Progenitor cell of endocrine pancreas (in vitro differentiated cells): ENCODE data around the gene CEP192. TPM values are rescaled to one million over a fixed set of nuclear protein-coding genes. Genes with fewer than 3 reads are reported as not detected.

Source experiments
- DNase-seq: peaks from one replicate; pipeline ENCODE4 v3.0.0; 2021; ENCODE audit warnings: low spot score; ENCODE audit not compliant: unreplicated experiment
- H3K27ac Mint-ChIP-seq: 2 replicates; pipeline ENCODE4 v1.8.0; 2021; ENCODE audit warnings: mild to moderate bottlenecking, moderate library complexity, mixed read lengths
- H3K27me3 Mint-ChIP-seq: 2 replicates; pipeline ENCODE4 v1.8.0; 2021; ENCODE audit warnings: mixed read lengths
- H3K36me3 Mint-ChIP-seq: 2 replicates; pipeline ENCODE4 v1.8.0; 2022; ENCODE audit warnings: mixed read lengths; ENCODE audit not compliant: insufficient read depth
- H3K4me1 Mint-ChIP-seq: 2 replicates; pipeline ENCODE4 v1.8.0; 2021; ENCODE audit warnings: low read depth, mixed read lengths
- H3K4me3 Mint-ChIP-seq: 2 replicates; pipeline ENCODE4 v1.8.0; 2021; ENCODE audit warnings: low read depth, mild to moderate bottlenecking, moderate library complexity, mixed read lengths
- H3K9me3 Mint-ChIP-seq: 2 replicates; pipeline ENCODE4 v1.8.0; 2021; ENCODE audit warnings: low read depth, mixed read lengths
- CTCF ChIP-seq: fragments of 200-600 bp; sonication (generic); IDR thresholded peaks from one replicate; pipeline ENCODE4 v1.5.0; 2021; ENCODE audit warnings: antibody characterized with exemption, mild to moderate bottlenecking; ENCODE audit not compliant: unreplicated experiment
- total RNA-seq: library from RNA; stranded (reverse); gene quantifications from 2 replicates; pipeline ENCODE4 v1.2.1, GENCODE V29; 2021

Gene CEP192
- total RNA-seq, 1 donor from 2014 or later: 28.4 TPM

DNA sequence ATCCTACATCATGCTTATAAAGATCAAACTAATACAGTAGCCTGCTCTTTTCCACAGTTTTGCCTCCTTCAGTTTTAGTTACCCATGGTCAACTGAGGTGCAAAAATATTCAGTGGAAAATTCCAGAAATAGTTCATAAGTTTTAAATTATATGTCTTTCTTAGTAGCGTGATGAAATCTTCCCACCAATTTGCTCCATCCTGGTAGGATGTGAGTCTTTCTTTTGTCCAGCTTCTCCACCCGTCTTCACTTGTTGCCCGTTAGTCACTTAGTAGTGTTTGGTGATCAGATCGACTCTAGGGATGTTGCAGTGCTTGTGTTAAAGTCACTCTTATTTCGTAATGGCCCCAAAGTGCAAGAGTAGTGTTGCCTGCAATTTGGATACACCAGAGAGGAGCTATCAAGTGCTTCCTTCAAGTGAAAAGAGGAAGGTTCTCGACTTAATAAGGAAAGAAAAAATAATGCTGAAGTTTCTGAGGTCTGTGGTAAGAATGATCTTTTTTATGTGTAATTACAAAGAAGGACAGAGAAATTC, 57.0 kb downstream of the CEP192 start:
- DNase-seq: no peak
- H3K4me1 Mint-ChIP-seq: peaks cover 3% of the 10 kb centered on the region
- no peak for TF ChIP-seq CTCF
- H3K27me3 Mint-ChIP-seq: no peaks in the 10 kb centered on the region
- H3K27ac Mint-ChIP-seq: no peak overlapping the region
- no peak overlapping the region for H3K4me3 Mint-ChIP-seq
- H3K9me3 Mint-ChIP-seq: no peaks in the 10 kb centered on the region
- peaks cover 24% of the 10 kb centered on the region for H3K36me3 Mint-ChIP-seq

- Mint-ChIP-seq H3K27ac (no peak overlapping the region), H3K4me3 (no peak overlapping the region), H3K4me1 (no peaks in the 10 kb centered on the region), H3K27me3 (no peaks in the 10 kb centered on the region), H3K9me3 (no peaks in the 10 kb centered on the region), H3K36me3 (peaks cover 19% of the 10 kb centered on the region)
- DNase-seq: no peak
- no peak for TF ChIP-seq CTCF
These were observed 60.0 kb downstream of the CEP192 start for GRCh38 chr18:13051159-13051558.

- no peak for DNase-seq
- Mint-ChIP-seq H3K4me1 (no peaks in the 10 kb centered on the region), H3K9me3 (no peaks in the 10 kb centered on the region), H3K27ac (no peak overlapping the region), H3K27me3 (no peaks in the 10 kb centered on the region), H3K4me3 (no peak overlapping the region), H3K36me3 (peaks cover 18% of the 10 kb centered on the region)
- no peak for TF ChIP-seq CTCF
These were observed 60.8 kb downstream of the CEP192 start for GRCh38 chr18:13051950-13052349.

- H3K27me3 Mint-ChIP-seq: no peaks in the 10 kb centered on the region
- DNase-seq: no peak
- no peak overlapping the region for H3K27ac Mint-ChIP-seq
- no peaks in the 10 kb centered on the region for H3K9me3 Mint-ChIP-seq
- TF ChIP-seq CTCF: no peak
- no peak overlapping the region for H3K4me3 Mint-ChIP-seq
- H3K4me1 Mint-ChIP-seq: no peaks in the 10 kb centered on the region
- H3K36me3 Mint-ChIP-seq: peaks cover 17% of the 10 kb centered on the region
These were observed 63.2 kb downstream of the CEP192 start for GRCh38 chr18:13054336-13054735.

DNA sequence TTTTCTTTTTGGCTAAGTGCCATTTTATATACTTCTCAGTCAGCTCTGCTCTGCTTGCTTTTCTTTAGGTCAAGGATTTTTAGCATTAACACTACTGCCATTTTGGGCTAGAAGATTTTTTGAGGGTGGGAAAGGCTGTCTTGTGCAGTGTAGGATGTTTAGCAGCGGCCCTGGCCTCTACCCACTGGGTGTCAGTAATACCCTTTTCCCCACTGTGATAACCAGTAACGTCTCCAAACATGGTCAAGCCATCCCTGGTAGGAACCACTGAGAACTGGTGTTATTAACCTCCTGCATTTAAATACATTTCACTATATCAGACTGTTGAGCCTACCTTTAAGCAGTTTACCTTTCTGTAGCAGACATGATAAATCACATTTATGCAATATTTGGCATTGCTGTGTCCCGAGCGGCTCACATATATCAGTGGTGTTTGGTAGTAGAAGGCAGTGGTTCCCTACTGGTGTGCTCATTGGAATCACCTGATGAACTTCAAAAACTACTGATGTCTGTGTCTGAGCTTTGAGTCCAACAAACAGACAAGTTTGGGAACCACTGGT, 70.5 kb downstream of the CEP192 start:
- peaks cover 3% of the 10 kb centered on the region for H3K9me3 Mint-ChIP-seq
- no peak overlapping the region for H3K27ac Mint-ChIP-seq
- TF ChIP-seq CTCF: no peak
- DNase-seq: no peak
- H3K4me1 Mint-ChIP-seq: peaks cover 4% of the 10 kb centered on the region
- H3K4me3 Mint-ChIP-seq: no peak overlapping the region
- H3K36me3 Mint-ChIP-seq: peaks cover 22% of the 10 kb centered on the region
- no peaks in the 10 kb centered on the region for H3K27me3 Mint-ChIP-seq
